ENCODE data around the gene FAM117A.

The FAM117A gene, protein sequence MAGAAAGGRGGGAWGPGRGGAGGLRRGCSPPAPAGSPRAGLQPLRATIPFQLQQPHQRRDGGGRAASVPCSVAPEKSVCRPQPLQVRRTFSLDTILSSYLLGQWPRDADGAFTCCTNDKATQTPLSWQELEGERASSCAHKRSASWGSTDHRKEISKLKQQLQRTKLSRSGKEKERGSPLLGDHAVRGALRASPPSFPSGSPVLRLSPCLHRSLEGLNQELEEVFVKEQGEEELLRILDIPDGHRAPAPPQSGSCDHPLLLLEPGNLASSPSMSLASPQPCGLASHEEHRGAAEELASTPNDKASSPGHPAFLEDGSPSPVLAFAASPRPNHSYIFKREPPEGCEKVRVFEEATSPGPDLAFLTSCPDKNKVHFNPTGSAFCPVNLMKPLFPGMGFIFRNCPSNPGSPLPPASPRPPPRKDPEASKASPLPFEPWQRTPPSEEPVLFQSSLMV

GRCh38 chr17:49763735-49764558, at the start of gene FAM117A:
TSS of gene FAM117A (minus strand) at chr17:49764131. CDS start at chr17:49764087, 44 bp downstream.
- peak; percentile 83 for DNase-seq (ENCODE audit: low read depth)

GRCh38 chr17:49809056-49809455, 45.1 kb upstream of the FAM117A start:
- DNase-seq (ENCODE audit: low read depth): no peak

GRCh38 chr17:49798738-49799137, 34.8 kb upstream of the FAM117A start:
- DNase-seq (ENCODE audit: low read depth): no peak

- DNase-seq (ENCODE audit: low read depth): no peak
These were observed 34.3 kb upstream of the FAM117A start for GRCh38 chr17:49798182-49798581.

DNA sequence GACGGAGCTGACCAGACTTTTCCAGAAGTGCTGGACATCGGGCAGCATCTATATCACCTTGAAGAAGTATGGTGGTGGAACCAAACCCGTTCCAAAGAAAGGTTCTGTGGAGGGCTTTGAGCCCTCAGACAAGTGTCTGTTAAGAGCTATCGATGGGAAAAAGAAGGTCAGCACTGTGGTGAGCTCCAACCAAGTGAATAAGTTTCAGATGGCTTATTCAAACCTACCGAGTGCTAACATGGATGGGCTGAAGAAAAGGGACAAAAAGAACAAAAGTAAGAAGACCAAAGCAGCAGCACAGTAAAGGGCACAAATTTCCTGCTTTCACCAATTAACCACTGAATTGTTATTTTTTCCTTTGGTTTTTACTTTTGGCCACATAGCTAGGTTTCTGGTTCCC, 31.4 kb upstream of the FAM117A start:
- no peak for DNase-seq (ENCODE audit: low read depth)

GRCh38 chr17:49793309-49793708, 29.4 kb upstream of the FAM117A start:
- no peak for DNase-seq (ENCODE audit: low read depth)

DNA sequence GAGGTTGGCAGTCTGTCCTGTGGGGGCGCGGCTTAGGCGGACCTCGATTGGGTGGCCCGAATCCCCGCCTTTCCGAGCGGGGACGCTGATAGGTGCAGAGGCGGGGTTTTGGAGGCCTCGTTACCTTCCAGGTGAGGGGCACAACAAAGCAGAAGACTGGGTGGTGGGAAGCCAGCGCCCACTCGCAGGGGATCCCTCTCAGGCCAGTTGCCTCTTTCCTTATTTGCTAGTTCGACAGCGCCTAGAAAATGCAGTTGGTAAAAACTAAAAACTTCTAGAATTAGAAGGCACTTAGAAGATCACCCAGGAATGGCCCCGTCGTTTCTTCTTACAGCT, 25.3 kb upstream of the FAM117A start:
- DNase-seq (ENCODE audit: low read depth): no peak

GRCh38 chr17:49788478-49789242, 24.7 kb upstream of the FAM117A start, which contains the start of gene KAT7:
TSS of gene KAT7 (plus strand) at chr17:49788681. CDS start at chr17:49788835, 154 bp downstream.
- peak; percentile 99 for DNase-seq (ENCODE audit: low read depth)

- peak; percentile 8 for DNase-seq (ENCODE audit: low read depth)
These were observed 24.1 kb upstream of the FAM117A start for GRCh38 chr17:49787884-49788477.

DNA sequence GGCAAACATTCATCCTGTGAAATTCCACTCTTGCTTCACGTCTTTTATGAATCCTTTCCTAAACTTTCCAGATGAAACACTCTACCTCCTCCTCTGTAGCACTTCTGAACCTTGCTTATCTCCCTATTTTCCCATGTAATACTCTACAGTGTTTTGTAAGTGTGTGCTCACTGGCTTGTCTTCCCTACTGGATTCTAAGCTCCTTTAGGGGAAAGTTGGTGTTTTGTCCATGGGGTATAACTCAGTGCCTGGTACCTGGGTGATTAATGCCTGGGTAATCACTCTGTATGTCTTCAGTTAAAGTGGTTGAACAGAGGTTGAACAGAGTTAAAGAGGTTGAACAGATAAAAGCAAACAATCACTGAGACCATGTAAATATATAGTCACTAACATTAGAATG, 20.7 kb upstream of the FAM117A start:
- no peak for DNase-seq (ENCODE audit: low read depth)

GRCh38 chr17:49783791-49784190, 19.9 kb upstream of the FAM117A start:
- DNase-seq (ENCODE audit: low read depth): no peak

GRCh38 chr17:49783071-49783715, 19.3 kb upstream of the FAM117A start:
- no peak for DNase-seq (ENCODE audit: low read depth)

GRCh38 chr17:49779739-49780231, 15.9 kb upstream of the FAM117A start:
- DNase-seq (ENCODE audit: low read depth): peak; percentile 67

DNA sequence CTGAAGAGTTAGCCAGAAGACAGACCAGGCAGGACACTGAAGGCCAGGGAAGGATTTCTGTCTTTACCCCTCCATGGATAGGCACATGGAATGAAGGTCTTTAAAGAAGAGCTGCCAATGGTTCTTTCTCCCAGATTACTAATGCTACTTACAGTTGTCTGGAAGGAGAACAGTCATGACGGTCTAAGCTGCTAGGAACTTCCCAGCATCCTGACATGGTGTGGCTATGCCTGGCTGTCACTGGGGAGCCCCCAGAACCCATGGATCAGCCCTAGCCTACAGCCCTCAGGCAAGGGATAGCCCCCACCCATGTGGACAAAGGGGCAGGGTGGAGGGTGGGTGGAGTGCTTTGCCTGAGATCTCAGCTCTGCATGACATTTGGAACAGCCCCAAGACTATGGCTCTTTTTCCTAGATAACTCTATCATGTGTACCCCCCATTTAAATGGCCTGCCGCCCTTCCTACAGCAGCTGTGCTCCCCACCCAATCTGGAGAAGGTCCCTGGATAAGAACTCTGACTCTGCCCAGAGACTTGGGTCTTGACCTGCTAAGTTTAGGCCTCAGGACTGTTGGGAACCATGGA, 15.3 kb upstream of the FAM117A start:
- no peak for DNase-seq (ENCODE audit: low read depth)

- no peak for DNase-seq (ENCODE audit: low read depth)
These were observed 13.6 kb upstream of the FAM117A start for GRCh38 chr17:49777563-49777962.

DNA sequence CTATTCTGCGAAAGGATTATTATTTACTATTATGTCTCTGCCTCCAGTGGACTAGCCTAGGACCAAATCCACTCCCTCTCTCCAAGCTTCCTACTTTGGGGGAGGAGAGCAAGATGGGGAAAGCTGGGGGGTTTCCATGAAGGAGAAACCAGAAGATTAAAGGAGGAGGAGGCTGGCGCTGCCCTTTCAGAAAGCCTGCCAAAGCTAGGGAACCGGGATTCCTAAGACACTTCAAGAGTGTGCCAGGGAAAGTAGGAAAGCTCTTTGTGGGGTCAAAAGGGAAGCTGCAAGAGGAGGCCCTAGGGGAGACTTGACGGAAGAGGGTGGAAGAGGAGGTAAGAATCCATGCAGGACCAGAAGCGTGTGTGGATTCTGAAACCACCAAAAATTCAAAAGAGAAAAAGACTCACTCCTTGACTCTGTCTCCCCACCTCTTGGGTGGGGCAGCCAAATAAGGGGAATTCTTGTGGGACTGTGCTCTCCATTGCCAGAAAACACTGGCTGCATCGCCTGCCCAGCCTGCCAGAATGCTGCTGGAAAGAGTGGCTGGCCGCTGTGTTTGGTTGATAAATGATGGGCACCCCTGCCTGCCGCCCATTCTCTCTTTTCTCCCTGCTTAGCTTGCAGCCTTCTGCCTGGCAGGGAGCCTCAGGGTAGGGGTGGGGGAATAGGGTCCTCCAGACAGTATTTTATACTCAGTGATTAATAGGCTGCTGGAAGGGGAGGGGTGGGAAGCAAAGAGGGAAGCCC, 12.8 kb upstream of the FAM117A start:
- no peak for DNase-seq (ENCODE audit: low read depth)

DNA sequence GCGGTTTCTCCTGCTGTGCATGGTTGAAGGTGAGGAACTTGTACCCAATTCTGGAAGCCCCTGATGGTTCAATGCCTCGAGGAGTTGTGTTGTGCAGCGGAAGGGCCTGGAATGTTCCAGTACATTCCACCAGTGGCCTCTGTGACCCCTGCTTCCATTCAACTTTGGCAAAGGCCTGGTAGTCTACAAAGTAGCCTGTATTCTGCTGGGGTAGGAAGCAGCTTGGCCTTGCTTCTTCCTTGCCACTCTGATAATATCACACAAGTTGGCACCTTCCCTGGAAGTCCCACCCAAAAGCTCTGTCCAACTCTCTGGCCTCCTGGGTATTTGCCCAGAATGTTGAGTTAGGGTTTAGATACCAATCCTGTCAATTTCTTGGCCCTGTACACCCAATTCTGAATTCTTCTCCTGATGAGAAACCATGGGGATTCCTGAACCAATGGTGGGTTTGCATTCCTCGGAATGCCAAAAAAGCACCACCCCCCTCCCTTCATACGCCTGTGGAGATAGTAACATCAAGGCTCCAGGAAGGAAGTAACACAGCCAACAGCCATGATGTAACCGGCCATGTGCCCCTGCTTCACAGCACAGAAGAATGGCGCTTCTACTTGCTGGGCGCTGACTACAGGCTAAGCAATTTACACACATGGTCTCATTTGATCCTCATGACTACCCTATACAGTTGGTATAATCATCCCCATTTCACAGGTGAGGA, 11.8 kb upstream of the FAM117A start:
- DNase-seq (ENCODE audit: low read depth): no peak

- DNase-seq (ENCODE audit: low read depth): no peak
These were observed 3.1 kb upstream of the FAM117A start for GRCh38 chr17:49766918-49767530.
